ENCODE results near the gene OPA1.

GRCh38 chr3:193656445-193656844 is 63.4 kb downstream of the OPA1 start:
- TF ChIP-seq CTCF (IDR thresholded peaks at IDR 0.05) (no peak), POLR2A (IDR thresholded peaks at IDR 0.05) (no peak)

All from thyroid gland (tissue), 4 donors.